B cell (primary cell): Measurements from ENCODE around the gene SLC29A3. TPM values are rescaled to one million over a fixed set of nuclear protein-coding genes. Genes with fewer than 3 reads are reported as not detected.

Source experiments
- ATAC-seq: fragments of 200-7000 bp; cut with Tn5 transposase; one replicate; pipeline ENCODE4 v1.10.0; 2021; ENCODE audit warnings: low read depth, mild to moderate bottlenecking, moderate number of reproducible peaks, moderate library complexity
- CTCF ChIA-PET: fragments of 350-600 bp; sonication (Branson Sonifier 250); formaldehyde crosslinking; loops from one replicate; lab custom pipeline; 2021; ENCODE audit warnings: antibody characterized with exemption, inconsistent platforms; lab: Charles Lee
- POLR2A ChIA-PET: fragments of 350-600 bp; sonication (Branson Sonifier 250); formaldehyde crosslinking; loops from one replicate; lab custom pipeline; 2021; ENCODE audit warnings: antibody characterized with exemption; lab: Charles Lee
- DNase-seq: peaks from one replicate; pipeline ENCODE4 v3.0.0; 2013
- H2AFZ ChIP-seq: 2 replicates; pipeline ENCODE4 v1.6.1; 2012; ENCODE audit warnings: mild to moderate bottlenecking, low read depth, low read length; ENCODE audit not compliant: insufficient read depth, poor library complexity, severe bottlenecking
- H3K27ac ChIP-seq, 2 donors: 1 replicate in 1 of 2; 2 replicates in 1 of 2; pipeline ENCODE4 v1.5.1; 2012 to 2013; ENCODE audit warnings: low read length in 2 of 2, mild to moderate bottlenecking in 2 of 2, moderate library complexity in 1 of 2
- H3K27me3 ChIP-seq, 4 experiments: fragments of 200-600 bp in 1 of 4; sonication (generic) in 1 of 4; replicated peaks in 1 of 4; 1 replicate in 2 of 4; 2 replicates in 2 of 4; pipeline versions ENCODE4 v1.6.1 to v1.7.0; 2013 to 2016; ENCODE audit warnings: low read length in 3 of 4, mild to moderate bottlenecking in 2 of 4, mixed read lengths in 1 of 4, moderate library complexity in 1 of 4; ENCODE audit not compliant: insufficient read depth in 4 of 4, control insufficient read depth in 3 of 4; ENCODE audit errors: control extremely low read depth in 1 of 4
- H3K36me3 ChIP-seq, 2 experiments: replicated peaks in 1 of 2; 1 replicate in 1 of 2; 2 replicates in 1 of 2; pipeline versions ENCODE4 v1.6.1 to v1.7.1; 2013; ENCODE audit warnings: low read length in 1 of 2; ENCODE audit not compliant: insufficient read depth in 2 of 2, control insufficient read depth in 1 of 2; ENCODE audit errors: control extremely low read depth in 1 of 2, extremely low read depth in 1 of 2
- H3K4me1 ChIP-seq, 2 donors: fragments of 200-600 bp in 1 of 2; sonication (generic) in 1 of 2; 1 replicate in 1 of 2; 2 replicates in 1 of 2; pipeline versions ENCODE4 v1.5.1 to v1.6.1; 2013 to 2017; ENCODE audit warnings: low read length in 2 of 2; ENCODE audit not compliant: control insufficient read depth in 2 of 2, insufficient read depth in 2 of 2
- H3K4me2 ChIP-seq: replicated peaks from 2 replicates; pipeline ENCODE3; 2012; ENCODE audit warnings: mild to moderate bottlenecking, low read depth, low read length; ENCODE audit not compliant: poor library complexity, severe bottlenecking
- H3K4me3 ChIP-seq, 5 experiments: fragments of 200-600 bp in 1 of 5; sonication (generic) in 1 of 5; 1 replicate in 3 of 5; 2 replicates in 2 of 5; pipeline versions ENCODE4 v1.5.1 to v1.7.0; 2011 to 2016; ENCODE audit warnings: low read length in 4 of 5, mild to moderate bottlenecking in 4 of 5, low read depth in 2 of 5, control low read depth in 1 of 5, moderate library complexity in 1 of 5; ENCODE audit not compliant: insufficient read depth in 1 of 5; ENCODE audit errors: control extremely low read depth in 1 of 5, extremely low read depth in 1 of 5
- H3K79me2 ChIP-seq: fragments of 200-600 bp; sonication (generic); one replicate; pipeline ENCODE4 v1.6.0; 2016; ENCODE audit warnings: low read length; ENCODE audit not compliant: control insufficient read depth, insufficient read depth
- H3K9ac ChIP-seq: fragments of 200-600 bp; sonication (generic); 2 replicates; pipeline ENCODE4 v1.6.1; 2017; ENCODE audit warnings: mild to moderate bottlenecking, low read length, moderate library complexity
- H3K9me3 ChIP-seq, 3 donors: one replicate each; pipeline versions ENCODE4 v1.6.1 to v1.7.1; 2013; ENCODE audit warnings: low read length in 2 of 3; ENCODE audit not compliant: control insufficient read depth in 2 of 3, insufficient read depth in 1 of 3; ENCODE audit errors: control extremely low read depth in 1 of 3
- H4K20me1 ChIP-seq: 2 replicates; pipeline ENCODE4 v1.6.0; 2012; ENCODE audit warnings: mild to moderate bottlenecking, low read length; ENCODE audit not compliant: insufficient read depth, control insufficient read depth, poor library complexity, severe bottlenecking
- H3K27ac Mint-ChIP-seq: one replicate; pipeline ENCODE4 v1.8.0; 2021; ENCODE audit warnings: mixed read lengths
- H3K27me3 Mint-ChIP-seq: one replicate; pipeline ENCODE4 v1.8.0; 2021; ENCODE audit warnings: mixed read lengths
- H3K4me1 Mint-ChIP-seq: one replicate; pipeline ENCODE4 v1.8.0; 2021; ENCODE audit warnings: mixed read lengths
- H3K4me3 Mint-ChIP-seq: one replicate; pipeline ENCODE4 v1.8.0; 2021; ENCODE audit warnings: mixed read lengths
- H3K9me3 Mint-ChIP-seq: one replicate; pipeline ENCODE4 v1.8.0; 2022; ENCODE audit warnings: mixed read lengths; ENCODE audit not compliant: insufficient read depth
- CTCF ChIP-seq: fragments of 200-600 bp; IDR thresholded peaks from one replicate; pipeline ENCODE4 v1.8.0; 2022; ENCODE audit warnings: antibody characterized with exemption, mild to moderate bottlenecking
- EZH2 ChIP-seq: IDR thresholded peaks from 2 replicates; pipeline ENCODE4 v1.6.1; 2012; ENCODE audit warnings: borderline replicate concordance, low read depth, mild to moderate bottlenecking, moderate library complexity, low read length; ENCODE audit not compliant: insufficient read depth, poor library complexity, severe bottlenecking
- WGBS: methylation state at CpG from one replicate; pipeline ENCODE4 v1.1.5; 2013; ENCODE audit warnings: missing lambda C conversion rate; ENCODE audit not compliant: insufficient coverage; 5-methylcytosine and 5-hydroxymethylcytosine counted together
- intact Hi-C: fragments of 100-400 bp; cut with micrococcal nuclease; formaldehyde crosslinking; loops from one replicate; pipeline ENCODE4 v1.10.0; 2022
- polyA plus RNA-seq: library from polyadenylated mRNA; depleted of rRNA; stranded (reverse); fragments of >200 nt; gene quantifications from 2 replicates; pipeline ENCODE4 v1.2.3, GENCODE V29; 2012
- total RNA-seq, 2 donors: library from RNA; stranded (reverse); fragments of 120-200 nt in 1 of 2; gene quantifications; 1 replicate in 1 of 2; 2 replicates in 1 of 2; pipeline versions ENCODE4 v1.2.3 to v1.2.4, GENCODE V29; 2013 to 2022

Gene SLC29A3
- total and polyA plus RNA-seq, 2 donors (not counting 1 experiment from before 2014, with no cell fraction given) = 4.5 to 8.2 TPM

- ChIA-PET POLR2A (no interaction called here), CTCF (interaction anchor here (1.3 to 3.3 kb wide), 4 partner anchors 8 to 381 kb away, joined by 3 to 17 read pairs (median 6); no protein-coding TSS in a partner anchor)
- Histone ChIP-seq H3K9ac (no peak overlapping the region), H3K27me3 (no peaks in the 10 kb centered on the region), H3K79me2 (no peaks in the 10 kb centered on the region), H2AFZ (no peak overlapping the region), H3K27ac (no peak overlapping the region), H3K4me3 (no peak overlapping the region), H3K4me2 (no peak overlapping the region), H3K4me1 (no peaks in the 10 kb centered on the region), H4K20me1 (no peaks in the 10 kb centered on the region), H3K36me3 (no peaks in the 10 kb centered on the region), H3K9me3 (peaks cover 0 to 7% (median 0%) of the 10 kb centered on the region in 3 donors)
- Mint-ChIP-seq H3K27ac (no peak overlapping the region), H3K27me3 (no peaks in the 10 kb centered on the region), H3K9me3 (no peaks in the 10 kb centered on the region), H3K4me1 (no peaks in the 10 kb centered on the region), H3K4me3 (no peak overlapping the region)
- DNase-seq (no peak), ATAC-seq (no peak)
- 82% methylated on average over 3 of the region's 6 CpGs for WGBS
- TF ChIP-seq EZH2 (no peak), CTCF (no peak)
- intact Hi-C loops = no loop called here
Measured at GRCh38 chr10:71283410-71283809, 35.6 kb upstream of the SLC29A3 start.

GRCh38 chr10:71283876-71284275 lies 35.2 kb upstream of the SLC29A3 start:
- Mint-ChIP-seq H3K27me3 (no peaks in the 10 kb centered on the region), H3K27ac (no peak overlapping the region), H3K4me3 (no peak overlapping the region), H3K4me1 (no peaks in the 10 kb centered on the region), H3K9me3 (no peaks in the 10 kb centered on the region)
- DNase-seq (no peak), ATAC-seq (no peak)
- CTCF ChIA-PET = interaction anchor here (1.2 to 3.3 kb wide), 7 partner anchors 8 to 381 kb away, joined by 3 to 17 read pairs (median 4); no protein-coding TSS in a partner anchor
- H4K20me1 ChIP-seq = no peaks in the 10 kb centered on the region
- no peaks in the 10 kb centered on the region for H3K27me3 ChIP-seq
- 95% methylated on average over 10 of the region's 10 CpGs for WGBS
- H3K9ac ChIP-seq = no peak overlapping the region
- H3K79me2 ChIP-seq = no peaks in the 10 kb centered on the region
- TF ChIP-seq CTCF (no peak), EZH2 (no peak)
- H3K27ac ChIP-seq = no peak overlapping the region
- peaks cover 0 to 7% (median 0%) of the 10 kb centered on the region in 3 donors for H3K9me3 ChIP-seq
- H3K36me3 ChIP-seq = no peaks in the 10 kb centered on the region
- intact Hi-C loops = loop anchor here (2.0 kb wide), 1 partner anchor 359 kb away; no protein-coding TSS in a partner anchor
- no peak overlapping the region for H3K4me3 ChIP-seq
- no peak overlapping the region for H3K4me2 ChIP-seq
- H2AFZ ChIP-seq = no peak overlapping the region
- no peaks in the 10 kb centered on the region for H3K4me1 ChIP-seq
- POLR2A ChIA-PET = no interaction called here
